Esophagus (tissue), 2 donors: ENCODE data around the gene PBX4. TPM values are rescaled to one million over a fixed set of nuclear protein-coding genes. Genes with fewer than 3 reads are reported as not detected.

Source experiments
- H3K27ac ChIP-seq, 2 donors: one replicate each; pipeline ENCODE4 v1.5.1; 2013; ENCODE audit warnings: low read depth in 2 of 2, mild to moderate bottlenecking in 2 of 2, inconsistent platforms in 1 of 2, low read length in 1 of 2, moderate library complexity in 1 of 2
- H3K27me3 ChIP-seq, 2 donors: one replicate each; pipeline ENCODE4 v1.6.1; 2013; ENCODE audit warnings: low read length in 2 of 2, control low read depth in 1 of 2, mild to moderate bottlenecking in 1 of 2; ENCODE audit not compliant: insufficient read depth in 2 of 2, control insufficient read depth in 1 of 2
- H3K36me3 ChIP-seq, 2 donors: one replicate each; pipeline ENCODE4 v1.6.1; 2013; ENCODE audit warnings: low read length in 1 of 2; ENCODE audit not compliant: control insufficient read depth in 2 of 2, insufficient read depth in 2 of 2
- H3K4me1 ChIP-seq, 2 donors: one replicate each; pipeline ENCODE4 v1.6.1; 2013; ENCODE audit warnings: low read length in 1 of 2; ENCODE audit not compliant: control insufficient read depth in 2 of 2, insufficient read depth in 2 of 2
- H3K4me3 ChIP-seq, 2 donors: one replicate each; pipeline ENCODE4 v1.5.1; 2013; ENCODE audit warnings: low read length in 2 of 2, mild to moderate bottlenecking in 2 of 2, low read depth in 1 of 2, moderate library complexity in 1 of 2
- H3K9me3 ChIP-seq, 2 donors: one replicate each; pipeline ENCODE4 v1.6.1; 2013; ENCODE audit warnings: mild to moderate bottlenecking in 2 of 2, low read depth in 1 of 2, low read length in 1 of 2, moderate library complexity in 1 of 2; ENCODE audit not compliant: control insufficient read depth in 2 of 2, insufficient read depth in 1 of 2
- WGBS, 2 donors: extraction: QIAGEN DNeasy Blood & Tissue Kit; methylation state at CpG; one replicate each; pipeline ENCODE4 v1.1.7; 2013; 5-methylcytosine and 5-hydroxymethylcytosine counted together
- polyA plus RNA-seq, 2 donors: library from polyadenylated mRNA; stranded (reverse); fragments of 200-250 nt; gene quantifications; one replicate each; pipeline ENCODE4 v1.2.3, GENCODE V29; 2013
- donor health status: healthy with polysubstance abuse.
- donor health status: Bipolar disorder and iron deficiency.

PBX4 gene
- polyA plus RNA-seq, 2 donors = 1.4 to 3.9 TPM

- WGBS, 2 donors = 42 to 47% methylated on average over 8 of the region's 8 CpGs
- Histone ChIP-seq H3K27ac (peak overlapping the region in 1 of 2 donors; percentile 69), H3K4me3 (no peak overlapping the region), H3K9me3 (no peaks in the 10 kb centered on the region), H3K36me3 (no peaks in the 10 kb centered on the region), H3K4me1 (peaks cover 4 to 5% of the 10 kb centered on the region in 2 donors), H3K27me3 (no peaks in the 10 kb centered on the region)
Observed at GRCh38 chr19:19595171-19595701, 23.3 kb downstream of the PBX4 start.

DNA sequence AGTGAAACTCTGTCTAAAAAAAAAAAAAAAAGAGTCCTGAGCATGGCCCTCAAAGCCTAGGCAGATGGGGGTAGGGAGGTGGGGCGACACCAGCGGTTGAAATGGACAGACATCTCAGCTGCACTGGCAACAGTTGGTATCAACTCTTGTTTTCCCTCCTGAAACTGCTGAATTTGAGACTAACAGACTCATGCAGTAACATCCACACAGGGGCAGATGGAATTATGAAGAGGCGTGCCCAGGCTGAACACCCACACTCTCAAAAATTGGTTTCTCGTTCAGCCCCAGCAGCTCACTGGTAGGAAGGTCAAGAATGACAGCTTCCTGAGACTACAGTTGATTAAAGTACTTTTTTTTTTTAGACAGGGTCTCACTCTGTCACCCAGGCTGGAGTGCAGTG, 24.1 kb downstream of the PBX4 start:
- Histone ChIP-seq H3K27me3 (no peaks in the 10 kb centered on the region), H3K9me3 (no peaks in the 10 kb centered on the region), H3K27ac (no peak overlapping the region), H3K4me3 (no peak overlapping the region), H3K4me1 (peaks cover 4 to 5% of the 10 kb centered on the region in 2 donors), H3K36me3 (no peaks in the 10 kb centered on the region)
- 80 to 90% methylated on average over 4 of the region's 4 CpGs for WGBS, 2 donors

DNA sequence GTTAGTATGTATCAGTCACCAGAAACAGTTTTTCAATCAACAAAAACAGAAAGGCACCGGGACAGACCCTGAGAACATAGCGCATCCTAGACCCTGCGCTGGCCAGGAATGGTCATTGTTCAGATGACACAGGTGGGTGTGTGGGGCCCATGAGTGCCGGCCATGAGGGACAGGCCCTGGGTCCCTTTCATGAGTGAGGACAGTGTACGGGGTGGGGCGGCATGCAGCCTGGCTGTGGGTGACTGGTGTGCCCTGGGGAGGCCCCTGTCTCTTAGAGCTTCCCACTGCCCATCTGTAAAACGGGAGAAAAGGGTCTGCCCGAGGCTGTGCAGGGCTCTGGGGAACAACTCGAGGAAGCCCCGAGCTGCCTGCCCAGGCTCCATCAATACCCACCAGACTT, 25.8 kb downstream of the PBX4 start:
- WGBS, 2 donors = 95 to 99% methylated on average over 10 of the region's 10 CpGs
- Histone ChIP-seq H3K27ac (no peak overlapping the region), H3K4me3 (no peak overlapping the region), H3K27me3 (no peaks in the 10 kb centered on the region), H3K4me1 (peaks cover 4 to 5% of the 10 kb centered on the region in 2 donors), H3K9me3 (no peaks in the 10 kb centered on the region), H3K36me3 (no peaks in the 10 kb centered on the region)

- H3K4me3 ChIP-seq = no peak overlapping the region
- H3K27ac ChIP-seq = peak overlapping the region; percentile 72 to 86
- H3K36me3 ChIP-seq = no peaks in the 10 kb centered on the region
- 27 to 40% methylated on average over 13 of the region's 13 CpGs for WGBS, 2 donors
- no peaks in the 10 kb centered on the region for H3K27me3 ChIP-seq
- H3K4me1 ChIP-seq = peaks cover 4 to 5% of the 10 kb centered on the region in 2 donors
- H3K9me3 ChIP-seq = no peaks in the 10 kb centered on the region
Observed at GRCh38 chr19:19591133-19591825, 27.2 kb downstream of the PBX4 start.

DNA sequence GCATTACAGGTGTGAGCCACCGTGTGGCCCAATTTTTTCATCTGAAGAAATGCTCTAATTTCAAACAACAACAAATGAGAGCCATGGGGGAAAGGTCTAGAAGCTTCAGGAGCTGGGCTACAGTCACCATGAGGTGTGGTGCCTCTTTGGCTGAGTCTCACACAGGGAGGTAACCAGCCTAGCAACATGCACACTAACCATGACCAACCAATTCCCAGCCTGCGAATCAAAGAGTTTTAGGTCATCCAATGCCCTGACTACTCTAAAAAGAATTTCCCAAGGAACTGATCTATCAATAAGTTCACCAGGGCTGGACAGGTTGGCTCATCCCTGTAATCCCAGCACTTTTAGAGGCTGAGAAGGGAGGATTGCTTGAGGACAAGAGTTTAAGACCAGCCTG, 29.9 kb downstream of the PBX4 start:
- Histone ChIP-seq H3K9me3 (no peaks in the 10 kb centered on the region), H3K27me3 (no peaks in the 10 kb centered on the region), H3K4me1 (peaks cover 3 to 4% of the 10 kb centered on the region in 2 donors), H3K36me3 (no peaks in the 10 kb centered on the region), H3K4me3 (no peak overlapping the region), H3K27ac (no peak overlapping the region)
- WGBS, 2 donors = 83 to 90% methylated on average over 2 of the region's 2 CpGs

GRCh38 chr19:19587771-19588170, 30.7 kb downstream of the PBX4 start:
- H3K27me3 ChIP-seq = no peaks in the 10 kb centered on the region
- no peaks in the 10 kb centered on the region for H3K9me3 ChIP-seq
- no peak overlapping the region for H3K4me3 ChIP-seq
- no peak overlapping the region for H3K27ac ChIP-seq
- H3K36me3 ChIP-seq = no peaks in the 10 kb centered on the region
- H3K4me1 ChIP-seq = peaks cover 3 to 4% of the 10 kb centered on the region in 2 donors
- 93 to 94% methylated on average over 5 of the region's 5 CpGs for WGBS, 2 donors

DNA sequence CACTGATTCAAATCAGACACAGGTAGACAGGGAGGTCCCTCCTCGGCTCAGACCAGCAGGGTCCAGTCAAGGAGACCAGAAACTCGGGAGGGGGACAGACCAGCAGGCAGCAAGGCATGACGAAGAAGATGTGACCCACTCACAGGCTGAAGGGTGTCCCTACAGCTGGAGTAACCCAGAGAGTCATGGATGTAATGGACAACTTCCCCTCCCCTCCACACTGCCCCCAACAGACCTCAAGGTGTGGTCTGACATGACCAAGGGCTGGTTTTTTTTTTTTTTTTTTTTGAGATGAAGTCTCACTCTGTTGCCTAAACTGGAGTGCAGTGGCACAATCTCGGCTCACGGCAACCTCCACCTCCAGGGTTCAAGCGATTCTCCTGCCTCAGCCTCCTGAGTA, 34.1 kb downstream of the PBX4 start:
- Histone ChIP-seq H3K27ac (no peak overlapping the region), H3K4me3 (no peak overlapping the region), H3K9me3 (no peaks in the 10 kb centered on the region), H3K27me3 (no peaks in the 10 kb centered on the region), H3K4me1 (peaks cover 2 to 3% of the 10 kb centered on the region in 2 donors), H3K36me3 (no peaks in the 10 kb centered on the region)
- WGBS, 2 donors = 91 to 93% methylated on average over 6 of the region's 6 CpGs

DNA sequence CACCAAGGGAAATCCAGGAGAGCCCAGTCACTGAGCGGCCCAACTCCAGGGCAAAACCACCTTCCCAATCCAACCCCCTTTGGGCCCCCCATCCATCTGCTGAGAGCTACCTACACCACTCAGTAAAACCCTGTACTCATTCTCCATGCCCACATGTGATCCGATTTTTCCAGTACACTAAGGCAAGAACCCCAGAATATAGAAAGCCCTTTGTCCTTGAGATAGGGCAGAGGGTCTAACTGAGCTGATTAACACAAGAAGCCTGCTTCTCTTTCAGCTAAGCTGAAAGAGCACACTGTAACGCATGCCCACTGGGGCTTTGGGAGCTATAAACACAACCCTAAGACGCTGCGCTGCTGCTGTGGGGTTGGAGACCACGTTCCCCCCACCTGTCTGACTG, 36.0 kb downstream of the PBX4 start:
- no peak overlapping the region for H3K27ac ChIP-seq
- H3K4me1 ChIP-seq = peaks cover 2 to 3% of the 10 kb centered on the region in 2 donors
- H3K9me3 ChIP-seq = no peaks in the 10 kb centered on the region
- 87 to 96% methylated on average over 6 of the region's 6 CpGs for WGBS, 2 donors
- H3K27me3 ChIP-seq = no peaks in the 10 kb centered on the region
- no peak overlapping the region for H3K4me3 ChIP-seq
- no peaks in the 10 kb centered on the region for H3K36me3 ChIP-seq

DNA sequence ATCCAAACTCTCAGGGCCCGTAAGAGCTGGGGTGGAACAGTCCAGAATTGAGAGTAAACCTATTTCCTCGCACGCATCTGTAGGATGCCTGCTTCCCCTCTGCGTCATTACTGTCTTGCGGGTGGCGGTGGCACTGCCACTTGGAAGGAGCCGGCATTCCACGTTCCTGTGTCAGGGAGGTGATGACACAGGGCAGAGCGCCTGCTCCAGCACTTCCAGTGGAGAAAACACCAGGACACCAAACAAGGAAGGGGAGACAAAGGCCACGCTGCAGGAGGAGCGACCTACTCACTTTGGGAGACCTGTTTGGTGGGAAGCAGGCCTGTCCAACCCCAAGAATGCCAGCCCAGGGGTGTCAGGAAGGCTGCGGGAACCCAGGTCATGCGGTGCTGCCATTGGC, 37.1 kb downstream of the PBX4 start:
- H3K27ac ChIP-seq = no peak overlapping the region
- no peaks in the 10 kb centered on the region for H3K9me3 ChIP-seq
- H3K27me3 ChIP-seq = no peaks in the 10 kb centered on the region
- WGBS, 2 donors = 94% methylated on average over 13 of the region's 13 CpGs
- H3K4me3 ChIP-seq = no peak overlapping the region
- H3K36me3 ChIP-seq = no peaks in the 10 kb centered on the region
- peaks cover 2 to 3% of the 10 kb centered on the region in 2 donors for H3K4me1 ChIP-seq

- Histone ChIP-seq H3K27ac (no peak overlapping the region), H3K9me3 (no peaks in the 10 kb centered on the region), H3K36me3 (no peaks in the 10 kb centered on the region), H3K4me3 (no peak overlapping the region), H3K4me1 (peaks cover 2 to 3% of the 10 kb centered on the region in 2 donors), H3K27me3 (no peaks in the 10 kb centered on the region)
- WGBS, 2 donors = 84 to 91% methylated on average over 4 of the region's 4 CpGs
Observed at GRCh38 chr19:19580418-19580817, 38.1 kb downstream of the PBX4 start.
